ENCODE results near the gene KLK15. TPM values are rescaled to one million over a fixed set of nuclear protein-coding genes. Genes with fewer than 3 reads are reported as not detected.

The KLK15 gene, protein sequence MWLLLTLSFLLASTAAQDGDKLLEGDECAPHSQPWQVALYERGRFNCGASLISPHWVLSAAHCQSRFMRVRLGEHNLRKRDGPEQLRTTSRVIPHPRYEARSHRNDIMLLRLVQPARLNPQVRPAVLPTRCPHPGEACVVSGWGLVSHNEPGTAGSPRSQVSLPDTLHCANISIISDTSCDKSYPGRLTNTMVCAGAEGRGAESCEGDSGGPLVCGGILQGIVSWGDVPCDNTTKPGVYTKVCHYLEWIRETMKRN
- total RNA-seq, result not detected in 2 replicates

DNA sequence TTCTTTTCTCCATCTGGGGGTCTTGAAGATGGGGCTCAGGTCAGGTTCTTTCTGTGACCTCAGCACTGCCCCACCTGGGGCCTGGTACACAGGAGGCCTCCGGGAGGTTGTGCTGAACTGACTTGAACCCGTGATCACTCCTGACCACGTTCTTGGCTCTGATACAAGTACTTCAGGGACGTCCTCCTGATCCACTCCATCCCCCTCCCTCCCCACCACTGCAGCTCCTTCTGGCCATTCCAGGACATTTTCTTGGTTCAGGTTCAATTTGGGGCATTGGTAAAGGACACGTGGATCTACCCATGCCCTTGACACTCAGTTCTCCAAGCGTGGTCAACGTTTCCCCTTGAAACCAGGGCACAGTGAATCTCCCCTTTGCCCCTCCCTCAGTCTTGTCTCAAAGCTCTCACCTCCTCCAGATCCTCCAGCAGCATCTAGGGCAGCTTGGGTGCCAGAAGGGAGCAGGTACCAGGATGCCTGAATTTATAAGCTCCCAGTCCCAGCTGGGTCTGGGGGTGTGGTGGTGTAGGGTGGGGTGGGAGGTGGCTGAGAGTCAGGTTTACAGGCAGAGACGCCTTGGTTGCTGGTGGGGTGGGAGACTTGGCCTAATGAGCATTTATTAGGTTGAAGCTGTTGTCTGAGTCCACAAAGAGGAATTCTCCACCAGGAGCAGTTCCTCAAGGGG lies at the start of gene KLK15:
TSS of gene KLK15 (minus strand) at position 458 of the 685 bp plus-strand sequence. CDS start 2,082 bp downstream, outside the sequence.

GRCh38 chr19:50873056-50873455 lies 39.7 kb upstream of the KLK15 start, which contains the start of gene KLK2:
KLK2 (plus strand) TSS chr19:50873439; CDS start chr19:50873474, 35 bp downstream.

GRCh38 chr19:50854636-50855410 lies 21.4 kb upstream of the KLK15 start, which contains the start of gene KLK3:
KLK3 (plus strand) TSS chr19:50854915; CDS start chr19:50854956, 41 bp downstream.

GRCh38 chr19:50823389-50824042 lies 9.9 kb downstream of the KLK15 start, which contains the start of gene KLK1:
KLK1 (minus strand) TSS chr19:50823787; CDS start chr19:50823748, 39 bp downstream.

GRCh38 chr19:50790396-50790795 lies 43.0 kb downstream of the KLK15 start, which contains the start of gene ACP4:
ACP4 (plus strand) TSS chr19:50790415; CDS start chr19:50790415, 0 bp downstream.

Other genes with a start within 250 kb of the KLK15 start
- 0.20 TPM in 2 replicates for gene SYT3, start 193.7 kb downstream of the KLK15 start, total RNA-seq
- not detected in 2 replicates for gene C19orf81, start 184.1 kb downstream of the KLK15 start, total RNA-seq
- 5.8 and 6.4 TPM in 2 replicates for gene SHANK1, start 113.8 kb downstream of the KLK15 start, total RNA-seq
- 69.0 and 84.0 TPM in 2 replicates for gene CLEC11A, start 110.2 kb downstream of the KLK15 start, total RNA-seq
- not detected in 2 replicates for gene GPR32, start 63.1 kb downstream of the KLK15 start, total RNA-seq
- not detected in 2 replicates for gene ACP4, start 43.2 kb downstream of the KLK15 start, total RNA-seq
- not detected in 2 replicates for gene KLK1, start 9.8 kb downstream of the KLK15 start, total RNA-seq
- gene KLK3, start 21.3 kb upstream of the KLK15 start, total RNA-seq, result not detected in 2 replicates
- gene KLK2, start 39.9 kb upstream of the KLK15 start, total RNA-seq, result not detected in 2 replicates
- not detected in 2 replicates for gene KLK4, start 77.8 kb upstream of the KLK15 start, total RNA-seq
- not detected in 2 replicates for gene KLK5, start 119.5 kb upstream of the KLK15 start, total RNA-seq
- gene KLK6, start 136.0 kb upstream of the KLK15 start, total RNA-seq, result not detected in 2 replicates
- 0.13 TPM in 1 of 2 replicates, not detected in the other for gene KLK7, start 150.3 kb upstream of the KLK15 start, total RNA-seq
- not detected in 2 replicates for gene KLK8, start 168.0 kb upstream of the KLK15 start, total RNA-seq
- not detected in 2 replicates for gene KLK10, start 186.1 kb upstream of the KLK15 start, total RNA-seq
- not detected in 2 replicates for gene KLK11, start 193.0 kb upstream of the KLK15 start, total RNA-seq
- gene KLK12, start 201.4 kb upstream of the KLK15 start, total RNA-seq, result not detected in 2 replicates
- not detected in 2 replicates for gene KLK13, start 231.5 kb upstream of the KLK15 start, total RNA-seq
- gene KLK14, start 249.3 kb upstream of the KLK15 start, total RNA-seq, result not detected in 2 replicates